Measurements from ENCODE around the gene ST7. TPM values are rescaled to one million over a fixed set of nuclear protein-coding genes. Genes with fewer than 3 reads are reported as not detected.

The ST7 gene
- total and polyA plus RNA-seq, 2 experiments from 2014 or later: 9.9 to 18.3 TPM

DNA sequence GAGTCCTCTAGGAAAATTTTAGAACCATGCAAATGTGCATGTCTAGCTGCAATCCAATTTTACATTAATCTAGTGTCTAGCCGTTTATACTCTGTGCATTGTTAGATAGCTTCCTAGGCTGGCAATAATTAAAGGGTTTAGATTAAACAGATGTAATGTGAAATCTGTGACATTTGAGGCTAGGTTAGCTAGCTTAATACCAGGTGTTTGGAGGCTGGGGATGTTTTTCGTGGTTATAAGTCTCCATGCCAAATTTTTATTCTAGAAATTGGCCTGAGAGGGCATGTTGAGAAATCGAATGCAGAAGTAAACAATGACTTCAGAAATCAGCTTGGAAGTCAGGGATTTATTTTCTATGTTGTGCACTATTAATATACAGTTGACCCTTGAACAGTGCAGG is 94.2 kb downstream of the ST7 start (continued):
- TF ChIP-seq, protein P1, sequence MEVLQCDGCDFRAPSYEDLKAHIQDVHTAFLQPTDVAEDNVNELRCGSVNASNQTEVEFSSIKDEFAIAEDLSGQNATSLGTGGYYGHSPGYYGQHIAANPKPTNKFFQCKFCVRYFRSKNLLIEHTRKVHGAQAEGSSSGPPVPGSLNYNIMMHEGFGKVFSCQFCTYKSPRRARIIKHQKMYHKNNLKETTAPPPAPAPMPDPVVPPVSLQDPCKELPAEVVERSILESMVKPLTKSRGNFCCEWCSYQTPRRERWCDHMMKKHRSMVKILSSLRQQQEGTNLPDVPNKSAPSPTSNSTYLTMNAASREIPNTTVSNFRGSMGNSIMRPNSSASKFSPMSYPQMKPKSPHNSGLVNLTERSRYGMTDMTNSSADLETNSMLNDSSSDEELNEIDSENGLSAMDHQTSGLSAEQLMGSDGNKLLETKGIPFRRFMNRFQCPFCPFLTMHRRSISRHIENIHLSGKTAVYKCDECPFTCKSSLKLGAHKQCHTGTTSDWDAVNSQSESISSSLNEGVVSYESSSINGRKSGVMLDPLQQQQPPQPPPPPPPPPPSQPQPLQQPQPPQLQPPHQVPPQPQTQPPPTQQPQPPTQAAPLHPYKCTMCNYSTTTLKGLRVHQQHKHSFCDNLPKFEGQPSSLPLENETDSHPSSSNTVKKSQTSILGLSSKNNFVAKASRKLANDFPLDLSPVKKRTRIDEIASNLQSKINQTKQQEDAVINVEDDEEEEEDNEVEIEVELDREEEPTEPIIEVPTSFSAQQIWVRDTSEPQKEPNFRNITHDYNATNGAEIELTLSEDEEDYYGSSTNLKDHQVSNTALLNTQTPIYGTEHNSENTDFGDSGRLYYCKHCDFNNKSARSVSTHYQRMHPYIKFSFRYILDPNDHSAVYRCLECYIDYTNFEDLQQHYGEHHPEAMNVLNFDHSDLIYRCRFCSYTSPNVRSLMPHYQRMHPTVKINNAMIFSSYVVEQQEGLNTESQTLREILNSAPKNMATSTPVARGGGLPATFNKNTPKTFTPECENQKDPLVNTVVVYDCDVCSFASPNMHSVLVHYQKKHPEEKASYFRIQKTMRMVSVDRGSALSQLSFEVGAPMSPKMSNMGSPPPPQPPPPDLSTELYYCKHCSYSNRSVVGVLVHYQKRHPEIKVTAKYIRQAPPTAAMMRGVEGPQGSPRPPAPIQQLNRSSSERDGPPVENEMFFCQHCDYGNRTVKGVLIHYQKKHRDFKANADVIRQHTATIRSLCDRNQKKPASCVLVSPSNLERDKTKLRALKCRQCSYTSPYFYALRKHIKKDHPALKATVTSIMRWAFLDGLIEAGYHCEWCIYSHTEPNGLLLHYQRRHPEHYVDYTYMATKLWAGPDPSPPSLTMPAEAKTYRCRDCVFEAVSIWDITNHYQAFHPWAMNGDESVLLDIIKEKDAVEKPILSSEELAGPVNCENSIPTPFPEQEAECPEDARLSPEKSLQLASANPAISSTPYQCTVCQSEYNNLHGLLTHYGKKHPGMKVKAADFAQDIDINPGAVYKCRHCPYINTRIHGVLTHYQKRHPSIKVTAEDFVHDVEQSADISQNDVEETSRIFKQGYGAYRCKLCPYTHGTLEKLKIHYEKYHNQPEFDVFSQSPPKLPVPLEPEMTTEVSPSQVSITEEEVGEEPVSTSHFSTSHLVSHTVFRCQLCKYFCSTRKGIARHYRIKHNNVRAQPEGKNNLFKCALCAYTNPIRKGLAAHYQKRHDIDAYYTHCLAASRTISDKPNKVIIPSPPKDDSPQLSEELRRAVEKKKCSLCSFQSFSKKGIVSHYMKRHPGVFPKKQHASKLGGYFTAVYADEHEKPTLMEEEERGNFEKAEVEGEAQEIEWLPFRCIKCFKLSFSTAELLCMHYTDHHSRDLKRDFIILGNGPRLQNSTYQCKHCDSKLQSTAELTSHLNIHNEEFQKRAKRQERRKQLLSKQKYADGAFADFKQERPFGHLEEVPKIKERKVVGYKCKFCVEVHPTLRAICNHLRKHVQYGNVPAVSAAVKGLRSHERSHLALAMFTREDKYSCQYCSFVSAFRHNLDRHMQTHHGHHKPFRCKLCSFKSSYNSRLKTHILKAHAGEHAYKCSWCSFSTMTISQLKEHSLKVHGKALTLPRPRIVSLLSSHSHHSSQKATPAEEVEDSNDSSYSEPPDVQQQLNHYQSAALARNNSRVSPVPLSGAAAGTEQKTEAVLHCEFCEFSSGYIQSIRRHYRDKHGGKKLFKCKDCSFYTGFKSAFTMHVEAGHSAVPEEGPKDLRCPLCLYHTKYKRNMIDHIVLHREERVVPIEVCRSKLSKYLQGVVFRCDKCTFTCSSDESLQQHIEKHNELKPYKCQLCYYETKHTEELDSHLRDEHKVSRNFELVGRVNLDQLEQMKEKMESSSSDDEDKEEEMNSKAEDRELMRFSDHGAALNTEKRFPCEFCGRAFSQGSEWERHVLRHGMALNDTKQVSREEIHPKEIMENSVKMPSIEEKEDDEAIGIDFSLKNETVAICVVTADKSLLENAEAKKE (CRISPR knock-in tag; IDR thresholded peaks at IDR 0.05): no peak
- TF ChIP-seq NANOG (IDR thresholded peaks at IDR 0.05; ENCODE audit: borderline replicate concordance): no peak
- TF ChIP-seq EZH2phosphoT487 (IDR thresholded peaks at IDR 0.05; ENCODE audit: unreplicated experiment): no peak
- TF ChIP-seq JUNB (IDR thresholded peaks at IDR 0.05; ENCODE audit: unreplicated experiment): no peak
- TF ChIP-seq, protein P2, sequence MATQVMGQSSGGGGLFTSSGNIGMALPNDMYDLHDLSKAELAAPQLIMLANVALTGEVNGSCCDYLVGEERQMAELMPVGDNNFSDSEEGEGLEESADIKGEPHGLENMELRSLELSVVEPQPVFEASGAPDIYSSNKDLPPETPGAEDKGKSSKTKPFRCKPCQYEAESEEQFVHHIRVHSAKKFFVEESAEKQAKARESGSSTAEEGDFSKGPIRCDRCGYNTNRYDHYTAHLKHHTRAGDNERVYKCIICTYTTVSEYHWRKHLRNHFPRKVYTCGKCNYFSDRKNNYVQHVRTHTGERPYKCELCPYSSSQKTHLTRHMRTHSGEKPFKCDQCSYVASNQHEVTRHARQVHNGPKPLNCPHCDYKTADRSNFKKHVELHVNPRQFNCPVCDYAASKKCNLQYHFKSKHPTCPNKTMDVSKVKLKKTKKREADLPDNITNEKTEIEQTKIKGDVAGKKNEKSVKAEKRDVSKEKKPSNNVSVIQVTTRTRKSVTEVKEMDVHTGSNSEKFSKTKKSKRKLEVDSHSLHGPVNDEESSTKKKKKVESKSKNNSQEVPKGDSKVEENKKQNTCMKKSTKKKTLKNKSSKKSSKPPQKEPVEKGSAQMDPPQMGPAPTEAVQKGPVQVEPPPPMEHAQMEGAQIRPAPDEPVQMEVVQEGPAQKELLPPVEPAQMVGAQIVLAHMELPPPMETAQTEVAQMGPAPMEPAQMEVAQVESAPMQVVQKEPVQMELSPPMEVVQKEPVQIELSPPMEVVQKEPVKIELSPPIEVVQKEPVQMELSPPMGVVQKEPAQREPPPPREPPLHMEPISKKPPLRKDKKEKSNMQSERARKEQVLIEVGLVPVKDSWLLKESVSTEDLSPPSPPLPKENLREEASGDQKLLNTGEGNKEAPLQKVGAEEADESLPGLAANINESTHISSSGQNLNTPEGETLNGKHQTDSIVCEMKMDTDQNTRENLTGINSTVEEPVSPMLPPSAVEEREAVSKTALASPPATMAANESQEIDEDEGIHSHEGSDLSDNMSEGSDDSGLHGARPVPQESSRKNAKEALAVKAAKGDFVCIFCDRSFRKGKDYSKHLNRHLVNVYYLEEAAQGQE (IDR thresholded peaks at IDR 0.05; ENCODE audit: unreplicated experiment): no peak
- no peak for TF ChIP-seq CREB1 (CRISPR knock-in tag; IDR thresholded peaks at IDR 0.05; ENCODE audit: low read depth)
- no peak for TF ChIP-seq CTCF (conservative IDR thresholded peaks at IDR 0.05; ENCODE audit: low read depth in 2 of 2)
- TF ChIP-seq POLR2AphosphoS5 (IDR thresholded peaks at IDR 0.05; ENCODE audit: low read depth): no peak
